Stimulated activated CD8-positive, alpha-beta memory T cell treated with anti-CD3 and anti-CD28 coated beads, Interleukin-15, amount 100 ng/mL, for 24 hours (primary cell): ENCODE measurements around the gene METTL21C.

Experiments
- DNase-seq: peaks from one replicate; pipeline ENCODE4 v3.0.0-alpha.2; 2020; ENCODE audit warnings: low read depth

The METTL21C gene

DNA sequence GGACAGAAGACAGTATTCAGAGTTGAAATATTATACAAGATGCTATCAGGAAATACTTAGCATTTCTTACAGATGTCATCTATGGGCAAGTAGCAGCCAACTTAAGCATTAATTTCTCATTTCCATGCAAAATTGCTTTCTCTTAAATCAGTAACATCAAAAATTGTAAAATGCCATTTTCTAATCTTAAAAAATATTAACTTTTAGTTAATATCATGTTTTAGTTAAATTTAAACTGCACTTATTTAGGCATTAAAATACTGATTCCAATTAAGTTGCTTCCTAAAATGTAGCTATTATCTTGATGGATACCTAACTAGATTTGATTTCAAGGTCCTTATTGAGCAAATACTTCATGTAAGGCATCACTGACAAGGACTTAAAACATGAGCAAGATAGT is 27.8 kb downstream of the METTL21C start:
- no peak for DNase-seq

DNA sequence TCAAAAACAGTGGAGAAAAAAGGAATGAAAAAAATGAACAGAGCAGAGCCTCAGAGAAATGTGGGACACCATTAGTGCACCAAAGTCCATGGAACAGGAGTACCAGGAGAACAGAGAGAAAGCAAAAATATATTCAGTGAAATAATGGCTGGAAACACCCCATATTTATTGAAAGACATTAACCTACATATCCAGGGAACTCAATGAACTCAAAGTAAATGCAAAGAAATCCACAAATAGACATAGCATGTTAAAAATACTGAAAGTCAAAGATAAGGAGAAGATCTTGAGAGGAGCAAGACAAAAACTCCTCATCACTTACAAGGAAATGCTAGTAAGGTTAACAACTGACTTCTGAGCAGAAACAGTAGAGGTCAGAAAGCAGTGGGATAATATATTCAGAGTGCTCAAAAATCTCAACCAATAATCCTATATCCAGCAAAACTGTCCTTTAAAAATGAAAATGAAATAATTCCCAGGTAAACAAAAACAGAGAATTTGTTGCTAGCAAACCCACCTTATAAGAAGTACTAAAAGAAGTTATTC is 35.6 kb downstream of the METTL21C start:
- no peak for DNase-seq

DNA sequence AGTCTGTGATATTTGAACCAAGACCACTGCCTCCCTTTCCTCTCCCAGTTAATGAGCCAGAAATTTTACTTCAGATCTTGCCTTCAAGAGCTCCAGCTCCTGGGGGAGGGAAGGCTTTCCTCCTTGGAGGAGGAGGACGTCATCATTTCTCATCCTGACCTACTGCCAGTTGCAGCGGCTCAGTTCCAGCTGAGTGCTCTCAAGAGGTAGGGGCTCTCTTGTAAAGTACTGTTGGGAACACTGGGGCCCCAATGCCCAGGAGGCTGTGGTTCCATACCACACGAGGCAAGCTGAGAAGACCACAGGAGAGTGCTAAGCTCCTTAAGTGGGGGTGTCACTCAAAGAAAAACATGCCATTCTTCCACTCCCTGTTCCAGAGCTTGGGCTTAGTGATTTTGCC is 36.2 kb downstream of the METTL21C start:
- DNase-seq: no peak

DNA sequence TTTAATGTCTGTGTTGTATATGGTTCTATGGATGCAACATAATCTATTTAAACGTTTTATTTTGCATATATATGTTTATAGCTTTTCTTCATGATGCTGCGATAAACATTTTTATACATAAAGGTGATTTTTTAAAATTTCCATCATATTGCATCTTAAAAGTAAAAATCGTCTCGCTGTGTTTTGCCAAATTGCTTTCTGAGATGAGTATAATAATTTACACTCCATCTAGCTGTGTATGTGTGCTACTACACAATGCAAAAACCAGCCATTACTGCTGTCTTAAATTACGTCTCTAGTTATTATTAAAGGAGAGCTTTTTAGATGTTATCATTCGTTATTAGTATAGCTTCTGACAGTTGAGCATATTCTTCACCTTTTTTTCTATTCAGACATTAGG is 37.2 kb downstream of the METTL21C start:
- no peak for DNase-seq

DNA sequence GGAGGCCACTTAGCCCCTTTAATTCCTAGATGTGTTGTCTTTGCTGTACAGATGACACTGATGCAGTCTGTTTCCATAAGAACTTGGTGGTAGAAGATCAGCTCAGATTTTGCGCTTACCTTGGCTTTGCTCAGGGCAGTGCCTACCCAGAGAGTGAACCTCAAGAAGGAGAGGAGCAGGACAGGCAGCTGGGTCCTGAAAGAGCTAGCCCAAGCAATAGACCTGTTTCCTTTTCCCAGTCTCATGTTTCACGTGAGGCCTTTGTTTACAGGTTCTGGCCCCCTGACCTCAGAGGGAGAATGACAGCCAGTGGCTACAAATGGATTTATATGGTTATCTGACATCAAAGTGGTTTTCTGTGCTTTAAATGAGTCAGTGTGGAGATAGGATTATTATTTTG is 40.1 kb downstream of the METTL21C start:
- DNase-seq: no peak

DNA sequence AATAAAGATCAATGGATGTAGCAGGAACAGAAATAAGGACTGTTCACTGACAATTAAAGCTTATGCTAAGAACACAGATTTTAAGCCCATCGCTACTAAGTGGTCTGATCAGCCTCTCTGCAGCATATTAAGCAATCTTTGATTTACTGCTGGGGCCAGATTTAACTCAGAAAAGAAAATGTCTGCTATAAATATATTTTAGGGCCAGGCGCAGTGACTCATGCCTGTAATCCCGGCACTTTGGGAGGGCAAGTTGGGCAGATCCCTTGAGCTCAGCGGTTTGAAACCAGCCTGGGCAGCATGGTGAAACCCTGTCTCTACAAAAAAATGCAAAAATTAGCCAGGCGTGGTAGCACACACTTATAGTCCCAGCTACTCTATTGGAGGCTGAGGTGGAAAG is 43.0 kb downstream of the METTL21C start:
- no peak for DNase-seq

DNA sequence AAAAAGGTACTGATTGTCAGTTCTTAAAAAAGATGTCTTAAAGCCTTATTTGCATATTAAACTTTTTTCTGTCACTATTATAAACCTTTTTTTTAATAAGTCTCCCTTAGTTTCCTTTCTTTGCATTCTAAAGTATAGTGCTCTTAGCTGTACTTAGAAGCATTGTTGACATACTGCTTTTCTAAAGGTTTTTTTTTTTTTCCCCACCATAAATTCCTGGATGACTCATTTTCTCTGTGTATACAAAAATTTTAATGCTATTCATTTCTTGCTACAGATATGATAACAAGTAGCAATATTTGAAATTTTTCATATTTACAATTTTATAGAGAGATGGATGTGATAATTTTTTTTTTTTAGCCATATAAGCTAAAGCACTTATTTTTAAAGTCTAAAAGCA is 43.5 kb downstream of the METTL21C start:
- no peak for DNase-seq

DNA sequence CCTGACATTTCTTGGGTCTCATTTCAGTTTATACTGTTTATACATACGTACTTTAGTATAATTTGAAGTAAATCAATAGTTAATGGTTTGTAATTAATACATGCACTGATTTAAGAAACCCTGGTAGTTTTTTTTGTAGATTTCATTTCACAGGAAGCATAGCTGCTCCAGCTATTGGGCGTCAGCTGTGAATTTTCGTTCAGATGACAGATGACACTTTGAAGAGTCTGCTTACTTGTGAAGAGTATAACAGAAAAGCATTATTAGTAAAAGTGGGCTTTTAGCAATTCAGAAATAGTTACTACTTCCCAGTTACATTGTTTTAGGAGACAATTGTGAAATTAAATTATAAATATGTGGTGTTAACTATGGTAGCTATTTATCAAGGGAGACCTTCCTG is 44.4 kb downstream of the METTL21C start:
- no peak for DNase-seq

DNA sequence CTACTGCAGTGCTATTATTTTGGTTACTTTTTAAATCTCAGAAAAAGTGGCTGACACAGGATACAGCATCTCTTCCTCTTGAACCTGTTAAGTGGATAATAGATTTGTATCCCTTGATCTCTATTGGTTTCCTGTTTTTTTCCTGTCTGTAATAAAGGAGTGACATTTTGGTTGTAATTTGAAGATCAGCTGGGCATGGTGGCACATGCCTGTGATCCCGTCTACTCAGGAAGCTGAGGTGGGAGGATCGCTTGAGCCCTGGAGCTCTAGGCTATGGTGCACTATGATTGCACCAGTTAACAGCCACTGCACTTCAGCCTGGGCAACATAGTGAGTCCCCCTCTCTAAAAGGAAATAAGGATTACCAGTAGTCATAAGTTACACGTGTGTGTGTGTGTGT is 46.8 kb downstream of the METTL21C start:
- no peak for DNase-seq

DNA sequence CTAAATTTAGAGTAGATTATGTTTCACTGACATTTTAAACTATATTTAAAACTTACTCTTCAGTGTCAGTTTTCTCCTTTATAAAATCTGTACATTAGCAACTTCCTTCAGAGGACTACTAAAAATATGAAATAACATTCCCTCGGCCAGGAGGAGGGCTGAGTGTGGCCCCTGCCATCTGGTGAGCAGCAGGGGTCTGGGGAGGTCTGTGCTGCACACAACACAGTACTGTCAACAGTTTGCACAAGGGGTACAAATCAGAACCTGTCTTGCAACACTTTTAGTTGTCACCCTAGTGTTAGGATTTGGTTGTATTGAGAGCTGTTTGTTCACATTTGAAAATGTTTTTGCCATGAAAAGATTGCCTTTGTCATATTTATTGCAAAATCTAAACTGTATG is 49.1 kb downstream of the METTL21C start:
- DNase-seq: no peak

DNA sequence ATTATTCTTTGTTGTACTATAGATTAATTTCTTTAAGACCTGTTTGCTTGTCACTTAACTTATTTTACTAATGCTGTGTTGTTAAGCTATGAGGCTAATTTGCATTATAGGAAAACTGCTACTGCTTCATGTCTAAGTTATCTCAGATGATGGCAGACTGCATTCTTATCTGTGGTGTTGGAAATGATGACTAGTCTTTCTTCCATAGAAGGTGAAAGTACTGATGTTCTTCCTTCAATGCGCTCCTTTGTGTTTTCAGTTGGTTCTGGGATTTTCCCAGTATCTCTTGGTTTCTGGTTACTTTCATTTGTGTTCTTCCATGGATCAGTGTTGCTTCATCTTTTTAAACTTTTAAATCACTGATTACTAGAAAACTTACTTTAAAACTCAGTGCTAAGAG is 51.2 kb downstream of the METTL21C start:
- no peak for DNase-seq

DNA sequence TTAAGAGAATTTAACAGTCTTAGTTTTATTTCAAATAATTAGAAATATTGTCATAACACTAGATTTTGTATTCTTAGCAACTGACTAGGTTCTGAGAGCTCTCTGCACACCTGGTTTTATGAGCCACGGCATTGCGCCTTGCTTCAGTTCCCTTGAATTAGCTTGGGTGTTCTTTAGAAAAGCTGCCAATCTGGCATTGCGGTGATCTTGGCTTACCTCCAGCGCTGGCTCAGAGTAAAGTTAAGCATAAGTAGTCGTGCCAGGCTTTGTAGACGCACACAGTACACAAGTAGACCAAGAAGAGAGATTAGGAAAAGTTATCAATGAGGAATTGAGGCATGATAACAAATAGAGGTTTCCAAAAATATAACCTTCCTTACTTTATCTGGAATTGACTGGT is 52.4 kb downstream of the METTL21C start:
- DNase-seq: no peak

DNA sequence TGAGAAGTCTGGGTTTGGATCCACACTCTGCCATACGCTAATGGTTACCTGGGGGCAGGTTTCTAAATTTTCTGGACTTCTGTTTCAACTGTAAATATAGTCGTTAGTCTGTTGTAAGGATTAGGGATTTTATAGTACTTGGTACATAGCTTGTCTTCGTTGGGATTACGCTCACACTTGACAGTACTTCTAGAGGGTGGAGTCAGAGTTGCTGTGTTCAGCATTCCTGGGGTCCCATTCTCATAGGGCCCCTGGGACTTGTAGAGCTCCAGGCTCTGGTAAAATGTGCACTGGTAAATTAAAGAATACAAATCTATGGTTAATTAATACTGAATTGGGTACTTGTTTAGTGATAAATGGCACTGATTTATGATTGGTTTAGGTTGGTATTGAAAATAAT is 52.8 kb downstream of the METTL21C start:
- DNase-seq: no peak

DNA sequence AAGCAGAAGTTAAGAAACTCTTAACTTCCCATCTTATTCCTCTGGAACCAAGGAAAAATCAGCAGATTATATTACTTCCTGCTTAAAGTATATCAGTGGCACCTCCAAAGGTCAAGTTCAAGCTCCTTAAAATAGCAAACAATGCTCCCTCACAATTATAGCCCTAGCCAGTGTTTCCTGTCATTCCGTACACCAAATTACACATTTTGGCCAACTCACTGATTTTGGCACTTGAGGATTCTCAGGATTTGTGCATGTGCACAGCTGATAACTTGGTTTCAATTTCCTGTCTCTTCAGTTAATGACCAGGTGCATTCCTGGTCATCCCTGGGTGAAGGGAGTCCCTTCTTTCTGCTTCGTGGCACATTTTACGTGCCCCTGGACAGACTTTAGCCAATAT is 56.1 kb downstream of the METTL21C start:
- no peak for DNase-seq
